Tibial nerve (tissue), 4 donors: Measurements from ENCODE around the gene SLC23A2.

ENCODE experiments used
- CTCF ChIP-seq, 5 experiments: fragments of 200-600 bp in 3 of 5; fragments of 450-650 bp in 2 of 5; sonication (generic) in 3 of 5; IDR thresholded peaks; one replicate each; pipeline ENCODE4 v1.5.1; 2016 to 2019; ENCODE audit warnings: antibody characterized with exemption in 5 of 5, mild to moderate bottlenecking in 3 of 5, moderate library complexity in 2 of 5
- EP300 ChIP-seq, 2 donors: sonication (generic); formaldehyde crosslinking; IDR thresholded peaks; one replicate each; pipeline ENCODE4 v1.6.1; 2017; ENCODE audit warnings: antibody characterized with exemption in 2 of 2, mild to moderate bottlenecking in 1 of 2
- POLR2A ChIP-seq, 2 donors: fragments of 450-650 bp; IDR thresholded peaks; one replicate each; pipeline ENCODE4 v1.6.1; 2017; ENCODE audit warnings: antibody characterized with exemption in 2 of 2, mild to moderate bottlenecking in 2 of 2, moderate library complexity in 2 of 2

- TF ChIP-seq POLR2A (IDR thresholded peaks at IDR 0.05) (no peak), CTCF (IDR thresholded peaks at IDR 0.05) (no peak), EP300 (IDR thresholded peaks at IDR 0.05) (no peak)
Measured at GRCh38 chr20:4932061-4932460, 69.2 kb downstream of the SLC23A2 start.
